ENCODE data around the gene NHLRC2. TPM values are rescaled to one million over a fixed set of nuclear protein-coding genes. Genes with fewer than 3 reads are reported as not detected.

NHLRC2 gene
- total RNA-seq, 2 donors from 2014 or later = 37.7 to 54.9 TPM

GRCh38 chr10:113894581-113894980 is 40.1 kb downstream of the NHLRC2 start:
- no peak overlapping the region for H3K4me3 ChIP-seq (ENCODE audit: low read length)
- Mint-ChIP-seq H3K27me3 (ENCODE audit: insufficient read depth) (no peaks in the 10 kb centered on the region), H3K27ac (no peak overlapping the region), H3K9me3 (peaks cover 7% of the 10 kb centered on the region), H3K4me1 (peaks cover 15% of the 10 kb centered on the region), H3K36me3 (ENCODE audit: low read depth) (peaks cover 36% of the 10 kb centered on the region), H3K4me3 (no peak overlapping the region)
- DNase-seq = no peak
- H3K36me3 ChIP-seq (ENCODE audit: control insufficient read depth, insufficient read depth, low read length) = peaks cover 38% of the 10 kb centered on the region
- no peak overlapping the region for H3K9ac ChIP-seq (ENCODE audit: extremely low read depth, low read length, poor library complexity, severe bottlenecking)
- TF ChIP-seq, protein P1, sequence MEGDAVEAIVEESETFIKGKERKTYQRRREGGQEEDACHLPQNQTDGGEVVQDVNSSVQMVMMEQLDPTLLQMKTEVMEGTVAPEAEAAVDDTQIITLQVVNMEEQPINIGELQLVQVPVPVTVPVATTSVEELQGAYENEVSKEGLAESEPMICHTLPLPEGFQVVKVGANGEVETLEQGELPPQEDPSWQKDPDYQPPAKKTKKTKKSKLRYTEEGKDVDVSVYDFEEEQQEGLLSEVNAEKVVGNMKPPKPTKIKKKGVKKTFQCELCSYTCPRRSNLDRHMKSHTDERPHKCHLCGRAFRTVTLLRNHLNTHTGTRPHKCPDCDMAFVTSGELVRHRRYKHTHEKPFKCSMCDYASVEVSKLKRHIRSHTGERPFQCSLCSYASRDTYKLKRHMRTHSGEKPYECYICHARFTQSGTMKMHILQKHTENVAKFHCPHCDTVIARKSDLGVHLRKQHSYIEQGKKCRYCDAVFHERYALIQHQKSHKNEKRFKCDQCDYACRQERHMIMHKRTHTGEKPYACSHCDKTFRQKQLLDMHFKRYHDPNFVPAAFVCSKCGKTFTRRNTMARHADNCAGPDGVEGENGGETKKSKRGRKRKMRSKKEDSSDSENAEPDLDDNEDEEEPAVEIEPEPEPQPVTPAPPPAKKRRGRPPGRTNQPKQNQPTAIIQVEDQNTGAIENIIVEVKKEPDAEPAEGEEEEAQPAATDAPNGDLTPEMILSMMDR (conservative IDR thresholded peaks at IDR 0.05) = no peak
- H3K27me3 ChIP-seq (ENCODE audit: control insufficient read depth, insufficient read depth, low read length, poor library complexity, severe bottlenecking) = no peaks in the 10 kb centered on the region
- no peak overlapping the region for H3K27ac ChIP-seq (ENCODE audit: low read depth, low read length)
- WGBS, 2 experiments (ENCODE audit: insufficient coverage in 1 of 2, insufficient read length in 1 of 2) = 73% methylated on average over 1 of the region's 1 CpG; no CpG with 5 or more reads in 1 of the 2 experiments
- H3K9me3 ChIP-seq (ENCODE audit: control insufficient read depth, low read length) = peaks cover 9% of the 10 kb centered on the region
- H3K4me1 ChIP-seq (ENCODE audit: control insufficient read depth, insufficient read depth, low read length) = peaks cover 7% of the 10 kb centered on the region

DNA sequence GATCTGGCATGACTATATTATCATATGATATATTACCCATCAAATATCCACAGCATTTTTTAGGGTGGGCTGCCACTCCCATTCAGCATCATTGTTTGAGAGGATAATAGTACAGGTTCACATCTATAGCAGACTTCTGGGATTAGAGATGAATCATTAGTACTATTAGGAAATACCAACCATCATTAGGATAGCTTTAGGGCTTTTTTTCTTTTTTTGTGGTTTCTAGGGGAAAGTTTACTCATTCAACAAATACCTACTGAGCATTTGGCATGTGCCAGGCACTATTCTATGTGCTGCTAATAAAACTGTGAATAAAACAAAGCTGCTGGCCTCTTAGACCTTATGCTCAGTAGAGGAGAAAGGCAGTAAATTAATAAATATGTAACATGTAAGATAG is 40.6 kb downstream of the NHLRC2 start:
- peaks cover 32% of the 10 kb centered on the region for H3K36me3 Mint-ChIP-seq (ENCODE audit: low read depth)

DNA sequence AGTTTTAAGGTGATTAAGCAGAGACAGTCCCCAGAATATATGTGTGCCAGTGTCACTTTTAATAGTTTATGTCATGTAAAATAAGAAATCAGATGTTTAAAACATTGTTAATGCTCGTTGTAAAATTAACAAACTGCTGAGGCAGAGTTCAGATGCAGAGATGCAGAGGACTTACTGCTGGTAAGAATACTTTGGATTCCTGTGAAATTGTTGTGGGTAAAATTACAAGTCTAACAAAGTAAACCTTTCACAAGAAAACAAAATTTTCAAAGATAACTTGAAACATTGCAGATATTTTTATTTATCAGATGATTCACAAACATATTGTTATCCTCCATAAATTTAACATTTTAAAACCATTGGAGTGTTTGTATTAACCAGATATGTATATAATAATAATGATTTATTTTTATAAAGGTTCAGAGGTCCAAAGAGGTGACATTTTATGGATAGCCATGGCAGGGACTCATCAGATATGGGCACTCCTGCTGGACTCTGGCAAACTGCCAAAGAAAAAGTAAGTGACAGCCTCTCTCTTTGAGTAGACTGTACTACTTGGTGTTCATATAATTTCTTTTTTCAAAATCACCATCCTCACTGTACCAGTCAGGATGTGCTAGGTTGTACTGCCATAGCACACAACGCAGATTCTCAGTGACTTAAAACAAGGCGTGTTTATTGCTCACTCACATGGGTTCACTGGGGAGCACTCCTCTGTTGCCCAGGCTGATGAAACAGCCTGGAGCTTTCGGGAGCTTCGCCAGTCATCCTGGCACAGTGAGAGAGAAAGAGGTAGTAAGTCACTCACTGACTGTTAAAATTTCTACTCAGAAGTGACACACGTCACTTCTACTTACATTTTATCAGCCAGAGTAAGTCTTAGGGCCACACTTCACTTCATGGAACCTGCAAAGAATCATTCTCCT is 43.5 kb downstream of the NHLRC2 start:
- no peak for DNase-seq
- 88 to 100% methylated on average over 4 to 6 of the region's 6 CpGs for WGBS, 2 experiments (ENCODE audit: insufficient coverage in 1 of 2, insufficient read length in 1 of 2)
- Mint-ChIP-seq H3K4me3 (no peak overlapping the region), H3K36me3 (ENCODE audit: low read depth) (peaks cover 30% of the 10 kb centered on the region), H3K9me3 (peaks cover 2% of the 10 kb centered on the region), H3K27ac (no peak overlapping the region), H3K27me3 (ENCODE audit: insufficient read depth) (no peaks in the 10 kb centered on the region), H3K4me1 (peaks cover 14% of the 10 kb centered on the region)
- Histone ChIP-seq H3K36me3 (ENCODE audit: control insufficient read depth, insufficient read depth, low read length) (peaks cover 48% of the 10 kb centered on the region), H3K9ac (ENCODE audit: extremely low read depth, low read length, poor library complexity, severe bottlenecking) (no peak overlapping the region), H3K9me3 (ENCODE audit: control insufficient read depth, low read length) (no peaks in the 10 kb centered on the region), H3K4me3 (ENCODE audit: low read length) (no peak overlapping the region), H3K27me3 (ENCODE audit: control insufficient read depth, insufficient read depth, low read length, poor library complexity, severe bottlenecking) (no peaks in the 10 kb centered on the region), H3K4me1 (ENCODE audit: control insufficient read depth, insufficient read depth, low read length) (peaks cover 6% of the 10 kb centered on the region), H3K27ac (ENCODE audit: low read depth, low read length) (no peak overlapping the region)
- TF ChIP-seq, protein P1 (conservative IDR thresholded peaks at IDR 0.05) = no peak

More for the DNA sequence above, 40.6 kb downstream of the NHLRC2 start:
- peaks cover 34% of the 10 kb centered on the region for H3K36me3 ChIP-seq (ENCODE audit: control insufficient read depth, insufficient read depth, low read length)
- DNase-seq = no peak
- H3K4me3 Mint-ChIP-seq = no peak overlapping the region
- peaks cover 7% of the 10 kb centered on the region for H3K9me3 Mint-ChIP-seq
- peaks cover 15% of the 10 kb centered on the region for H3K4me1 Mint-ChIP-seq
- peaks cover 4% of the 10 kb centered on the region for H3K9me3 ChIP-seq (ENCODE audit: control insufficient read depth, low read length)
- peaks cover 7% of the 10 kb centered on the region for H3K4me1 ChIP-seq (ENCODE audit: control insufficient read depth, insufficient read depth, low read length)
- H3K27me3 ChIP-seq (ENCODE audit: control insufficient read depth, insufficient read depth, low read length, poor library complexity, severe bottlenecking) = no peaks in the 10 kb centered on the region
- no peak overlapping the region for H3K4me3 ChIP-seq (ENCODE audit: low read length)
- H3K9ac ChIP-seq (ENCODE audit: extremely low read depth, low read length, poor library complexity, severe bottlenecking) = no peak overlapping the region
- H3K27me3 Mint-ChIP-seq (ENCODE audit: insufficient read depth) = no peaks in the 10 kb centered on the region
- H3K27ac Mint-ChIP-seq = no peak overlapping the region
- TF ChIP-seq, protein P1 (conservative IDR thresholded peaks at IDR 0.05) = no peak
- H3K27ac ChIP-seq (ENCODE audit: low read depth, low read length) = no peak overlapping the region
